Islet precursor cell (in vitro differentiated cells): ENCODE results near the gene RSRC1.
"Not testable (repeated sequence)": the region's sequence is repeated elsewhere in the genome, so short reads cannot be mapped to it uniquely, and the experiment has no call there.

Experiments used
- DNase-seq: peaks from one replicate; pipeline ENCODE4 v3.0.0-alpha.2; 2018

Gene RSRC1

DNA sequence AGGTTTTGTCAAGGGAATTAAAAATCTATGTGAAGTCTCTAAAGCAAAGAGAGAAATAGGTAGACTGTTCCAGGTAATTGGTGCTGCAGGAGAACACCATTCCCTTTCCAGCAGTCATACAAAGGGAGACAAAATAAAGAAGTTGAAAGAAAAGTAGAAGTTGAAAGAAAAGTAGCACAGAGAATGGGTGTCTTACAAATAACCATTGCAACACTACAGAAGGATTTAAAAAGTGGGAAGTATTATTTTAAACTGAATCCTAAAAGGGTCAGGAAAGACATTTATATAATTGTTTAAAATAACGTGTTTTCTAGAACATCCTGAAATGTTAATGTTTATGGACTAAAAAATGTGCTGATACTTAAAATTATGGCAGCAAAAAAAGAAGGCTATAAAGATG, 223.8 kb downstream of the RSRC1 start:
- no peak for DNase-seq

DNA sequence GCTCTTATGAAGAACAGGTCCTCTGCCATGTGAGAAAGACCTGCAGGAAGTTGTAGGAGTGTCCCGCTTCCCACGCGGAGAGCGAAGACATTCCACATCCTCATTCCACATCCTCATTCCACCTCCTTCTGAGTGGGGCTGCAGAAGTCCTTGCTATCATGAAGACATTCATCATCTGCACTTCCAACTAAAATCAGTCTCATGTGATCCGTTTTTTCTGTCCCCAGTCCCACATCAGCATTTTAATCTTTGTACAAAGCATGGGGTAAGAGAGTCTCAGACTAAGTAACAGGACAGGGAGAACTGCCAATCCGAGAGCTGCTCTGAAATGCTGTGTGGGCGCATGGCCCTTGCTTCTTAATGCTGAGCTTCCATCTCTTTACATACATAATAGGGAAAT, 227.2 kb downstream of the RSRC1 start:
- DNase-seq = no peak

- no peak for DNase-seq
Measured at GRCh38 chr3:158339638-158340037, 229.7 kb downstream of the RSRC1 start.

- not testable (repeated sequence) for DNase-seq
Measured at GRCh38 chr3:158340951-158341350, 231.1 kb downstream of the RSRC1 start.

DNA sequence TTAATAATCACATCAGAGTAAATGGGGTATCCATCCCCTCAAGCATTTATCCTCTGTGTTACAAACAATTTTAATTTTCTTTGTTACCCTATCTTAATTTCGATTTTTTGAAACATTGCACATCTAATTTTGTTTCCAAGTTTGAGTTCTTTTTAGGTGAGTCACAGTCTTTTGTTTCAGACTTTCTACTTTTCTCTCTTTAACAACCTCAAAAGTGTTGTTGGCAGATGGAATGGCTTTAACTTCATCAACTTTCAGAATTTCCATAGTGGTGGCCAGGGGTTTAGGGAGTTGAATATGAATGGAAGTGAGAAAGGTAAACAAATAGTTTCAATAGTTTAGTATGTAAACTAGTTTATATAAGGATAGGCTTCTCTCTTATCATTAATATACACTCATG, 238.1 kb downstream of the RSRC1 start:
- no peak for DNase-seq

GRCh38 chr3:158350971-158351370, 241.1 kb downstream of the RSRC1 start:
- DNase-seq = no peak

DNA sequence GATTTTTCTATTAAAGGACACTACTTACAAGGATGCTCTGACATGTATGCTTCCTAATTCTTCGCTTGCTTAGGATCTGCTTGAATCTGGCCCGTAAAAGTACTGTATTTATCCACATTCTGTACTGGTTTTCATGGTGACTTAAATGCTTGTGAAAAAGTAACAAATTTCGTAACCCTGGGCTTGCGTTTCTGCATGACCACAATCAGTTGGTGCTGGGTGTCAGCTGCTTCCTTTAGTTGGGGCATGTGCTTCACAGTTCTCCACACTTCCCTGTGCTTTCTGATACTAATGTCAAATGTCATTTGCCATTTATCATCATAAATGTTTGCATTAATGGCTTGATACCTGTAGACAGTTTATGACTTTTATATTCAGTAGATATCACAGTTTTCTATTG, 242.7 kb downstream of the RSRC1 start:
- DNase-seq = no peak

- no peak for DNase-seq
Measured at GRCh38 chr3:158354713-158355112, 244.8 kb downstream of the RSRC1 start.

GRCh38 chr3:158355623-158356588, 246.0 kb downstream of the RSRC1 start:
- DNase-seq = no peak

GRCh38 chr3:158359339-158359738, 249.4 kb downstream of the RSRC1 start:
- DNase-seq = no peak

- DNase-seq = no peak
Measured at GRCh38 chr3:158360756-158361448, 251.0 kb downstream of the RSRC1 start.

DNA sequence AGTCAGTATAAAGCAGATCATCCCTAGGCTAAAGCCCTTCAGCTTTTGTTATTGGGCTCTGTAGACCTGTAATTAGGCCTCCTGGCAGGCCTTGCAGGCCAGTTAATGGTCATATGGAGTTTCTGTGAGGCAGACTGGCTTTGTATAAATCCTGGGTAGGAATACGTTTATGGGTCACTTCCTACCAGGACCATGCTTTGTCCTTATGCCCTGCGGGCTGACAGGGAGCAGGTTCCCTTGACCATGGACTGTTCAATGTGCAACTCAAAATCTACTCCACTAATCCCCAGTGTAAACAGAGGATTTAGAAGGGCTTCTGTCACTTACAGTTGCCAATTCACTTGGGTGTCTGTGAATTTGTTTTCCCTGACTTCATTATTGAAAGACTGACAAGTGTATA, 258.4 kb downstream of the RSRC1 start:
- DNase-seq = peak; percentile 55

DNA sequence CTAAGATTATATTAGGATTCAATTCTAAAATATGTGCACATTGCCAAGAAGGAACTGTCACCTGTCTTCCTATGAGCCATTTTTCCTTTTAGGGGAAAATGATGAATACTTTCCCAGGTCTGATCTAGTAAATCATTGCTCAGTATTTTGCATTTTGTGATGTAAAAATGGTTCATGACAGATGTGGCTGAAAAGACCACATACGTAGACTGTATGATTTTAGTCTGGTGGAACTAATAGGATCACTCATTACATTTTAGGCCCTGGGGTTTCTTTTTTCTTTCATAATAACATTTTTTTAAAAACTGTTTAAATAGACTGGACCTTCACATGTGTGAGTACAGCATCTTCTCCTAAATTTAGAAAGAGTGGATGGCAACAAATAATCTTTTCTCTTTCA, 259.4 kb downstream of the RSRC1 start:
- DNase-seq = no peak

DNA sequence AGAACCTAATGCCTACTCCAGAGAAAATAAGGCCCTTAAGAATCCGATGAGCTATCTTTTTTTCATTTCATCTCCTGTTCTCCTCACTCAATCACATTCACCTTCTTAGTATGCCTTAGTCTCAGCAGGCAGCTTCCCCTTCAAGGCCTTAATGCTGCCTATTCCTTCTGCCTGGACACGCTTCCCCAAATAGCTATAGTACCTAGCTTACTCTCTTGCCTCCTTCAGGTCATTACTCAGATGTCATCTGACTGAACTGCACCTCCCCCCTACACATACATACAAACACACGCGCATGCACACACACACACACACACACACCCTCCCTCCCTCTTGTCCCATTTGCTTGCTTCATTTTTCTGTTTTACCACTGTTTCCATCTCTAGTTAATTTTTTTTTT, 269.6 kb downstream of the RSRC1 start:
- DNase-seq = no peak

- no peak for DNase-seq
Measured at GRCh38 chr3:158381262-158381868, 271.5 kb downstream of the RSRC1 start.

DNA sequence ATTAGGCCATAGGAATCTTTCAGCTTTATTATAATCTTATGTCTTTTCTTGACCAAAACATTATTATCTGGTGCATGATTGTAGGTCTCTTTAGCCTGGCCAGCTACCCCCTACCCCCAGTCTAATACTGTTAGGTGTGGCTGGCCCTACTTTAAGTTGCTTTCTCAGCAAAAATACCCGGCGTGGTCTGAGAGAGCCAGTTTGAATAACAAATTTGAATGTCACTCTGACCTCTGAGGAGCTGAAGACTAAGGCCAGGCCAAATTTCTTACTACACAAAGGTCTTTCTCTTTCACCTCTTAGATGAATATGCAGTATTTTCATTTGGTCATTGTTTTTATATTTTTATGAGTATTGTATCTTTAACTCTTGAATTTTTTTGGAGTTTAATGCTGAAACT, 272.6 kb downstream of the RSRC1 start:
- DNase-seq = no peak

DNA sequence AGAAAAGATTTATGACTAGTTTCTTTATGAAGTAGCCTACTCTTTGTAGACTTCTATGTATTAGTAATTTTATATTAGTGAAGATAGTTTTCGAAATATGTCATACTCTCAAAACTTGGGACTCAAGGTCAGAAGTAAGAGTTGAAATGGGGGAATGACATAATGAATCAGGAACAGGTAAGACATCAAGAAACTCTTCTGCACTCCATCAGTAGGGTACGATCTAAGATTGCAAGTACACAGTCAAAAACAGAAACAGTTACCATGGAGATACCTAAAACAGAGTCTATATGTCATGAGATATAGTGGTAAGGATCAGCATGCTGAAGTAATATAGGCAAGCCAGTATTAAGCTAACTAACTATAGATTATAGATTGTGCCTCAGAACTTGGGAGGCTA, 274.1 kb downstream of the RSRC1 start:
- no peak for DNase-seq

DNA sequence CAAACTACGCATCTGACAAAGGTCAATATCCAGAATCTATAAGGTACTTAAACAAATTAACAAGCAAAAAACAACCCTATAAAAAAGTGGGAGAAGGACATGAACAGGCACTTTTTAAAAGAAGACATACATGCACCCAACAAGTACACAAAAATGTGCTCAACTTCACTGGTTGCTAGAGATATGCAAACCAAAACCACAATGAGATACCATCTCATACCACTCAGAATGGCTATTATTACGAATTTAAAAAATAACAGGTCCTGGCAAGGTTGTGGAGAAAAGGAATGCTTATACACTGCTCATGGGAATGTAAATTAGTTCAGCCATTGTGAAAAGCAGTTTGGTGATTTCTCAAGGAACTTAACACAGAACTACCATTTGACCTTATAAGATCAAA, 285.5 kb downstream of the RSRC1 start:
- DNase-seq = no peak

GRCh38 chr3:158402590-158402989, 292.7 kb downstream of the RSRC1 start:
- DNase-seq = no peak

DNA sequence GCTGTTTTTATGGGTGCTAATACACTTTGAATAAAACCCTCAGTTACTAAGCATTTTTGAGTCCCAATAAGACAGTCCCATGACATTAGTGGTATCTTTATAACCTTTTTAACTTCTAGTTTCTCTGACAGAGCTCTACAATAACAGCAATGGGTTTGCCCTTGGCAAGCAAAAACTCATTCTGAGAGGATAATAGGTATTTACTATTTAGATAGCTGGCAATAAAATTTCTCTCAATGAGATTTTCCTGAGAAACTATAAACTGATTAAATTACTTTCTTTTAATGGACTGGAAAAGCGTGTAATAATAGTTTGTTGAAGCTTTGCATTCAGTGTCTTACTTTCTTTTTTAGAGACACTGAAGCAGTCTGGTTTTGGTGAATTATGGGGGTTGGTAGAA, 293.1 kb downstream of the RSRC1 start:
- DNase-seq = no peak

GRCh38 chr3:158404131-158404718, 294.3 kb downstream of the RSRC1 start:
- DNase-seq = no peak

DNA sequence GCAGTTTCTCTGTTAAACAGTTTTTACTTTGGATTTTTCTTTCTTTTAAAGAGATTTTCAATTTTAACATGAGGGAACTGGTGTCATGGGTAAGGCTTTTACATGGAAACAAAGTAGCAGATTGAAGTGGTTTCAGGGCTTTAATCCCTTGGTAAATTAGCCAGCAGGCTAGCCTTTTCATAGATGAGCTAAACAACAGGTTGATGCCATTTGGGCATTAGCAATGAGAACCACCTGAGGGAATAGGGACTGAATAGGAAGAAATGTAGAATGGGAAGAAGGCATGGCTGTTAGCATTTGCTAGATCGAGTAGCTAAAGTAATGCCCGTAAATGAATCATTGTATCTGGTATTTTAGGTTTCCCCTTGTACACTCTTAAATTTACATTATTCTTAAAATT, 295.6 kb downstream of the RSRC1 start:
- DNase-seq = no peak

DNA sequence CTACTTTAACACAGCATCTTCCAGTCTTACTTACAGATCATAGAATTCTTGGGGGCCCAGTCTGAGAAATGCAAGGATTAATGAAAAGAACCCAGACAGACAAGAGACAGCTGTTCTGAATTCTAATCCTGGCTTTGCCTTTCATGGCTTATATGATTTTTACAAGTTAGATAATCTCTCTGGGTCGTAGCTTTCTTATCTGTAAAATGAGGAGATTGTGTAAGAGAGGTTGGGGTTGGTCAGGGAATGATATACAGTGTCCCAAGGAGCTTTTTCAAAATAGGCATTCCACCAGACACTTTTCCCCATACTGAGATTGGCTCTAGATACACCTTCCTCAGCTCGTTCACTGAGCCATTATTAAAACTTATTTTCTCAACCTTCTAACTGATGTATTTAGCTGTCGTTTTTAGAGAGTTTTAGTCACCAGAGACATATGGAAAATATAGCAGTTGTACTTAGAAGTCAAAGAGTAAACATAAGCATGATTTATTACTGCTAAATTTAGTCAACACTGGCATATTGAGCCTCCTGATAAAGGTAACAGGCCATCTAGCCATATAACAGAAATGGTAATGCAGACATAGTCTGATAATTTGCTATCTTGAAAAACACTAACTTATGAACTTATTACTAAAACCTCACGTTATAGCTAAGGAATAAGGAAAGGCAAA, 298.1 kb downstream of the RSRC1 start:
- DNase-seq = no peak
